ENCODE data around the gene TMEM184A.

TMEM184A gene

DNA sequence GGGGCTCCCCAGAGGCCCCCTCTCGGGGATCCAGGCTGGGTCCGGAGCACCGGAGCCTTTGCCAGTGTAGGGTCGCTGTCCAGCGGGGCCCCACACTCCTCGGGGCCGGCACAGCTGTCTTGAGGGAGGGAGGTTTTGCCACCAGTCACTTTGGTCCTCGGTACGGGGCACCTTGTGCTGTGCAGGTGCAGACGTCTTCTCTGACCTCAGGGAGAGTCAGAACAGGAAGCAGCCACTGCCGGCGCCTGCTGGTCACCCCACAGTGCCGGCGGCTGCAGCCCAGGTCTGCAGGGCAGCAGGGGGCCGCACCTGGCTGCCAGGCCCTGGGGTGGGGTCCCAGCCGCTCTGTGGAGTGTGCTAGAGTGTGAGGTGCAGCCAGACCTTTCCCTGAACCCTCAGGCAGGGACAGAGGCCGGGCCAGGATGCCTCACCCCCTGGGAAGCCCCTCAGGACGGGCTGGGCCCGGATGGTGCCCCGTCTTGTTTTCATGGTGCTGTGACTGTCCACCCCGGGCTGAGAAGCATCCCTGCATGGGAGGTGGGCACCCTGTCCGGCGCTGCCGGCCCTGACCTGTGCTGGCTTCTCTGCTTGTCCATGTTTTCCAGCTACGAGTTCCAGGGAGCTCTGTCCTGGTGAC is 17.3 kb downstream of the TMEM184A start:
- no peak for DNase-seq

DNA sequence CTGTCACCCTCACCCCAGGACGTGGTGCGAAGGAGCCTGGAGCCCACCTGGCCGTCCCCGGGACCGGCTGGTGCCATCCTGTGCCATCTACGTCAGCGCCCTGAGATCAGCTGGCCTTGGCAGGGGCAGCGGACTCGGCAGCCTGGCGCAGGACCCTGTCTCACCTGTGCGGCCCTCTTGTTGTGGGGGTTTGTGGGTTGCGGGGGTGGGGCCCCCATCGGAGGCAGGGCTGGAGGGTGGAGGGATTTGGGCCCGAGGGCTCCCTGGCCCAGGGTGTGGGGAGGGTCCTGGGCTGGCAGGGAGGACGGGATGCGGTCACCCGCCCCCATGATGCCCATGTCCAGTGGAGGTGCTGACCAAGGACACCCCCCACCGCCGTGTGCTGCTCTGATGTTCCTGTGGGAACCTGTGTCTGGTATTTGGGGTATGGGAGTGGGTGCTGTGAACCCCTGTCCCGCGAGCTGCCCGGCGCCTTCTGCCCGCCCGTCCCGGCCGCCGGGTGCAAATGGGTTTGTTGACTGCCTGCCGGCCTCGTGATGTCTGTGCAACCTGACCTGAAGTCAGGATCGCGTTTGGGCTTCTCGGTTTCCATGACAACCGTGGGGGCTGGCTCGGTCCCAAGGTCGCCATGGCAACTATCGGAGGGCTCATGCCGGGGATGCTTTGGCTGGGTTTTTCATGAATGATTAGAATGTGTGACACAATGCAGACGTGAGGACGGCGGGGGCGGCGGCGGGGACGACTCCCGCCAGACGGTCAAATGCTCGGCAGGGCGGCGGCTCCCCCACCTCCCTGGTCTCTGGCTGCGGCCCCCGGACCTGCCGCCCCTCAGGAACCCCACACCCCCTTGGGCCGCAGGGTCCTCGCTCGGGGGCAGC is 18.2 kb downstream of the TMEM184A start:
- DNase-seq: no peak

DNA sequence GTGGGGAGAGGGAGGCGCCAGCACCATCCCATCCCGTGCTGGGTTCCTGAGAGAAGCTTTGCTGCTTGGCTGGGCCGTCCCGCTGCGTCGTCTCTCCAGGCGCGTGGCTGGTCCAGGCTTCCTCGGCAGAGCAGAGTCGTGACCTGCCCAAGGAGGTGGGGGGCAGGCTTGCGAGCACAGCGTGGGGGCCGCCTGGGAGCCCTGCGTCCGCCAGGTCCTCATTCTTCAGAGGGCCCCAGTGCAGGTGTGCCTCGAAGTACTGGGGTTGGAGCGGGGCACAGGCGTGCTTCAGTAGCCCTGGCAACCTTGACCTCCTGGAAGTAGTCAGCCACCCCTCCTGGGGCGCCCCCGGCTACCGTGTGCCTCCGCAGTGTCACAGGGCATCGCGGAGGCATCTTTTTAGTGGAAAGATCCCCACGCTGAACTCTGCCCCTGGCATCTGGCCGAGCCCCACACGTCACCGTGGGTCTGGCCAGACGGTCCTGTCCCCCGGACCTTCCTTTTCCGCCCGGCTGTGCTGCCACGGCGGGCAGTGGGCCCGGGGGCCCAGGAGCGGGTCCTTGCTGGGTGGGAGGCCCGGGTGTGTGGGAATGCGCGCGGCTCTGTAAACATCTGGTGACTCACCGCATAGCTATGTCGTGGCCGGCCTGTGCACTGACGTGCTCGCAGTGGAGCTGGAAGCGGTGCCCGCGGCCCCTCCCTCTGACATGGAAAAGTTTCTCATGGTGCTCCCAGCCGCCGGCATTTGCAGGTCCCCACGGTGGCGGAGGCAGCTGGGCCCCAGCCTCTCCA is 19.1 kb downstream of the TMEM184A start:
- DNase-seq: no peak

DNA sequence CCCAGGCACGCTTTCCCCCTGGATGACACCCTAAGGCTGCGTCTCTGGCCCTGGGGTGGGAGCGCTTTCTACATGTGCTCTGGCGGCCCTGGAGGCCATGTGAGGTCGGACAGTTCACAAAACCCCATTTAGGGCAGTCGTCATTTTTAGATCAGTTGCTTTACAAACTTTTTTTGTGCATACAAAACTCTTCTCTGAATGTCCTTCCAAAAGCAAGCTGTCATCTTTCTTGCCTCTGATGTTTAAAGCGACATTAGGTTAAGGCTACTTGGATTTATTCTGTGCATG is 19.6 kb downstream of the TMEM184A start:
- no peak for DNase-seq

DNA sequence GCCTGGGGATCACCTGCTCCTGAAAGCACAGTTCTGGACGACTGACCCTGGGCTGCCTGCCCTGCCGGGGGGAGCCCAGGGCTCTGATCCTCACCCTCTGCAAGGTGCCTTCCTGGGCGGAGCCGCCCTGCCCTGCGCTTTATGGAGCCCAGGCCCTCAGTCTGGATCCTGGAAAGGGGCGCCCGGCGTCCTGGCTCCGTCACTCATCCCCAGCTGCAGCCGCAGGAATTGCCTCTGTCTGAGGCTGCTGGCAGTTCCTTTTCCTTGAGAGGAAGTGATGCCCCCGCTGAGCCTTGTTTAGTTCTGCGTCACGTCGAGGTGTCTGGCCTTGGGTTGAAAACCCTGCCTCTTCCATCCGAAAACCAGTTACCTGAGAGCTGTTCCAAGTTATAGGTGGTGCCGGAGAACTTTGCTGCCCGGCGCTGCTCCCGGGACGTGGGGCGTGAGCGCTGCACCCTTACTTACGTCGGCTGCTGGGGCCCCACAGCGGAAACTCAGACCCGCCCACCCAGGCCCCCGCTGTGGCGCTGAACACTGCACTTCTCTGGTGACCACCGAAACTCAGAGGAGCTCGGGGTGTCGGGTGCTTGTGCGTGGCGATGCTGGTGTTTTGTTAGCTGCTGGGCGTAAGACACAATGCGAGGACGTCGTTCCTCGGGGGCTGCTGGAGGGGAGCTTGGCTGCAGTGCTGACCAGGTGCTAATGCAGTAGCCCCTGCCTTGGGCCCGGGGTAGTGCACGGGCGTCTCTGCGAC is 20.1 kb downstream of the TMEM184A start:
- DNase-seq: no peak

DNA sequence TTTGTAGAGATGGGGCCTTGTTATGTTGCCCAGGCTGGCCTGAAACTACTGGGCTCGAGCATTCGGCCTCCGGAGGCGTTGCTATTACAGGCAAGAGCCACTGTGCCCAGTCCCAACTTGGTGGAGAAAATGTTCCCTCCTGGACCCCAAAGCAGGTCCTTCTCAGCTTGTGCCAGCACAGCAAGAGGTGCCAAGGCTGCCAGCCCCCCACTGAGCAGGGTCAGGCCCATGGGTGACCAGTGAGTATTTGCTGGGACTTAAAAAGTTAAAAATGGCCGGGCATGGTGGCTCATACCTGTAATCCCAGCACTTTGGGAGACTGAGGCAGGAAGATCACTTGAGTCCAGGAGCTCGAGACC is 20.9 kb downstream of the TMEM184A start:
- no peak for DNase-seq

DNA sequence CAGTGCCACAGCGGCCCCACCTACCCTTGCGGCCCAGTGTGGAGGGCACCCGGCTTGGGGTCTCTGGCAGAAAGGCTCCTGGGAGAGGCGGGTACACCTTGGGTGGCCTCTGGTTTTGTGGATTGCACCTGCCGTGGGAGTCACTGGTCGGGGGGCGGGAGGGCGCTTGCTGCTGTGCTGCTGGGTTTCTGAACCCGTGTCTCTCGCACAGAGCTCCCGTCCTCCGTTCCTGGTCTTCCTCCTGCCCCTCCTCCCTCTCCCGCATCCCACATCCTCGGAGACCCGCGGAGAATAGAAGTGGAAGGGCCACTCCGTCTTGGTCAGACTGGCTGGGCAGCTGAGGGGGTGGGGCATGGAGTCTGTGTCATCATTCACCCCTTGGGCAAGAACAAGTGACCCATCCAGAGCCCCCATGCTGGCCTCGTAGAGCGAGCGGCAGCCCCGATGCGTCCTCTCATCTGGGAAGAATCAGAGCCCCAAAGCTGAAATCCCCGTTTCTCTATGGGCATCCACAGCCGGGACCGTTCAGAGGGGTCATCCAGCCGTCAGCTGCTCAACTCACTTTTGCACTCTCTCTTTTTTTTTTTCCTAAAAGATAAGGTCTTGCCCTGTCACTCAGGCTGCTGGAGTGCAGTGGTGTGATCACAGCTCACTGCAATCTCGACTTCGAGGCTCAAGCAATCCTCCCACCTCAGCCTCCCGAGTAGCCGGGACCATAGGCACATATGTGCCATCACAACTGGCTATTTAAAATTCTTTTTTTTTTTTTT is 21.5 kb downstream of the TMEM184A start:
- DNase-seq: no peak

DNA sequence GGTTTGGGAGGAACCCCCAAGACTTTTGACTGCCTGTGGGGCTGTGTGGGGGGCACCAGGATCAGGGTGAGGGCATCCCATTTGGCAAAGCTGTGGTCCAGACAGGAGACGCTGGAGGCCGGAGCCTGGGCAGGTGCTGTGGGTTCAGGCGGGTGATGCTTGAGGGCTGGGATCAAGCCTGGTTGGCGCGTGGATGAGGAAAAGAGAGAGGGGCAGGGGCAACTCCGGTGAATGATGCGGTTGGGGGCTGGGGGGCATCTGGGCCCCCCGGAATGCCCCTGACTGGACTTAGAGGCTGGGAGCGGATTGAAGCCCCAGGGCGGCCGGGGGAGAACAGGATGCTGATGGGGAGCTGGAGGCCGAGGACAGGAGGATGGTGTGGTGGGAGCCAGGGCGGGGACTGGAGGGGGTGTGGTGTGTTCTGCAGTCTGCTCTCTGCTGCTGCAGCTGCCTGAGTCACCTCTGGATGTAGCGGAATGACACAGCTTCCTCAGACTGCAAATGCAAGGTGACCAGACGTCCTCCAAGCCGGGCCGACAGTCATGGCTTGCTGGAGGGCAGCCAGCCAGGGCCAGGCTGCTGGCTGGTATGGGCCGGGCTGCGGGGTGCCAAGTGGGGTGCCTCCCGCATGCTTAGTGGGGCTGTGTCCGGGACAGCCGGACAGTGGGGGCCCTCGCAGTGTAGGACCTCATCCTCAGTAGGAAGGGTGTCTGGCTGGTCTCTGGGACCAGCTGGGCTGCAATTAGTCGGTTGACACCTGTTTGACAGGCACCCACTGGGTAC is 22.3 kb downstream of the TMEM184A start:
- no peak for DNase-seq

DNA sequence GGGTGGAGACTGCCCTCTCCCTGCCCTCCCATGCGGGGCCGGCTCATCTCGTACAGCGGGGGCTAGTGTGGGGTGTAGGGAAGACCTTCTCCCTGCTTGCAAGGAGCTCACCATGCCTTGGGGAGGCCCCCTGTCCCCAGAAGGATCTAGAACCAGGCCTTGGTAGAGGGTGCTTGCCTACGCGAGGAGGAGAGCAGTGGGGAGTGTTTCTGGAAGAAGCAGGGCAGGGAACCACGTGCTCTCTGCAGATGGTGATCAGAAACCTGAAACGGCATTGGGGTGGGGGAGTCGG is 22.8 kb downstream of the TMEM184A start:
- DNase-seq: no peak

DNA sequence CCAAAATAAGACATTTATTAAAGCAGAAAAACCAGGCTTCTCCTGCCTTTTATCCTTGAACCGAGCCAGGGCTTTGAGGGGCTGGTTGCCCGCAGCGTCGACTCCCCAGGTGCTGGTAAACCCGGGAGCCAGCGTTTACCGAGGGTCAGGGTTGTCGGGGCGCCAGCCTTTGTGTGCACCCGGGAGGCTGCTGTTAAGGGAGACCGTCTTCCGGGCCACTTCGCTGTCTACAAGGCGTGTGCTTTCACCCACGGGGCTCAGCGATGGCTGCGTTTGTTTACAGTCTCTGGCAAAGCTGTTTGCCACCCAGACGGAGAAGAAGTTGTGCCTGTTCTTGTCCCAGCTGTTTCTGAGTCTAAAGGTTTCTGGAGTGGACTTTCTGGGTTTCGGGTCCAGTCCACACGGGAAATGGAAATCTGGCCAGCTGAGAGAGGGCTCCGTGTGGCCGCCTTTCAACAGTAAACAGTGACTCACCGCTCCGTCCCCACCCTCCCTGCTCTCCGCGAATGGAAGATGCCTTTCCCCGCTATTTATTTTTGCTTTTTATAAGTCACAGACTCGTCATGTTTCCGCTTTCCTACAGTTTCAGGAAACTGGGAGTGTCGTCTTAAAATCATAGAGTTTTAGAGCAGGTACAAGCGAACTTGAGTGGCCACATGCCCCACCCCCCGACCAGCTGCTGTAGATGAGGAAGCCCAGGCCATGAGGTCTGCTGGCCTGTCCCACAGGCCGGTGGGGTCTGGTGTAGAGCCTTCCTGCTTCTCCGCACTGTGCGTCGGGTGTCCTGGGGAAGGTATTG is 23.4 kb downstream of the TMEM184A start:
- DNase-seq: peak in 1 of 4 experiments; percentile 45

DNA sequence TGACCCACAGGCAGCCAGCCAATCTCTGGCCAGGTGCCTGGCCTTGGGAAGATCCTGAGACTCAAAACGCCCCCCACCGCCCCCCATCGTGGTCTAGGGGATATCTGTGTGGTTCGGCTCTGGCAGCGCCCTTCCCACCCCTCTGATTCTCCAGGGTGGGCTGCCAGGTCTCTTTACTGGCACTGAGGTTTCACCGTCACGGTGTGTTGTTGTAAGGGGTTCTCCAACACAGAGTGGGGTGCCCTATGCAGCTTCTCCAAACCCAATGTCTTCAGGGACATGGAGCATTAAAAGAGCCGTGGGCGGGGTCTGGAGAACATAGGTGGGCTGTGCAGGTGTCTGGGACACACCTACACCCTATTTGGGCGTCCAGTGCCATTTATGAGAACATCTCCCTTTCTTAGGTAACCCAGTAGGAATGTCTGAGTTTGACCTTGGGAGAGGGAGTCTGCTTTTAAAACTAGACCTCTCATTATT is 24.0 kb downstream of the TMEM184A start:
- DNase-seq: no peak

DNA sequence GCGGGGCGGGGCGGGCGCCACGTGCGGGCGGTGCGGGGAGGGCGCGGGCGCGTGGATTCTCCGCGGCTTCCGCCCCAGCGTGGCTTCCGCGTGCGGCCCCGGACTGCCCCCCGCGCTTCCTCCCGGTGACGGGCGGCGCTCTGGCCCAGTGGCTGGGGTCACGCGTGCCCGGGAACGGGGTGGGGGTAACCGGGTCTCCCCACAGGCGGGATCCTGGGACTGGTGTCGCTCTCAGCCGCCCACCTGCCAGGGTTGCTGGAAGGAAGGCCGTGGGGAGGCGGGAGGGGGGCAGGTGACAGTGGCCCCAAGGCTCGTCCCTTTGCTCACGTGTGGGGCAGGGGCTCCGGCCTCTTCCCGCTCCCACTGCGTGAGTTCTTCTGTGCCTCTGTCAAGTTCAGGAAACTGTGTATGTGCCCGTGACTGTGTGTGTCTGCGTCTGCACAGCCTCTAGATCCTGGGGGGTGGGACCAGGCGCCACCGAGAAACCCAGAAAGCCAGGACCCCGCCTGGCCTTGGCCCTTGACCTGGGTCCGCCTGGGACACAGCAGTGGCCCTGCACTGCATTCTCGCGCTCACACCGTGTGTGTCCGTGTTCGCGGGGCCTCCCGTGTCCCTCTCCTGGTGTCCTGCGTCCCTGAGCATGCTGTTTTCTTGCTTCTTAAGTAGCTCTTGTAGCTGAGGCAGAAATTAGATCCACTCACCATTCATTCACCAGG is 24.6 kb downstream of the TMEM184A start:
- DNase-seq: peak in 1 of 4 experiments; percentile 31

DNA sequence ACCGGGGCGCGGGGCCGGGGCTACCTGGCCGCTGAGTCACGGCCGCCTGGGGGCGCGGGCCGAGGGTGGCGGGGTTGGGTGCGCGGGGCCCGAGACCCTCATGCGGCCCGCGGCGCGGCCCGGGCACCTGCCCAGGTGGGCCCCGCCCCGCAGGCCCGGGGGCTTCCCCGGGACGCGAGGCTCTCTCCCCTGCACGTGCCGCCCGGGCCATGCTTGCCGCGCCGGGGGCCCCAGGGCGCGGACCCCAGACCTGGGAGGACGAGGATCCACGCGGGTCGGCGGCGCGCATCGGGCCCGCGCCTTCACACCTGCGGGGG is 25.1 kb downstream of the TMEM184A start:
- peak in 1 of 4 experiments; percentile 37 for DNase-seq

DNA sequence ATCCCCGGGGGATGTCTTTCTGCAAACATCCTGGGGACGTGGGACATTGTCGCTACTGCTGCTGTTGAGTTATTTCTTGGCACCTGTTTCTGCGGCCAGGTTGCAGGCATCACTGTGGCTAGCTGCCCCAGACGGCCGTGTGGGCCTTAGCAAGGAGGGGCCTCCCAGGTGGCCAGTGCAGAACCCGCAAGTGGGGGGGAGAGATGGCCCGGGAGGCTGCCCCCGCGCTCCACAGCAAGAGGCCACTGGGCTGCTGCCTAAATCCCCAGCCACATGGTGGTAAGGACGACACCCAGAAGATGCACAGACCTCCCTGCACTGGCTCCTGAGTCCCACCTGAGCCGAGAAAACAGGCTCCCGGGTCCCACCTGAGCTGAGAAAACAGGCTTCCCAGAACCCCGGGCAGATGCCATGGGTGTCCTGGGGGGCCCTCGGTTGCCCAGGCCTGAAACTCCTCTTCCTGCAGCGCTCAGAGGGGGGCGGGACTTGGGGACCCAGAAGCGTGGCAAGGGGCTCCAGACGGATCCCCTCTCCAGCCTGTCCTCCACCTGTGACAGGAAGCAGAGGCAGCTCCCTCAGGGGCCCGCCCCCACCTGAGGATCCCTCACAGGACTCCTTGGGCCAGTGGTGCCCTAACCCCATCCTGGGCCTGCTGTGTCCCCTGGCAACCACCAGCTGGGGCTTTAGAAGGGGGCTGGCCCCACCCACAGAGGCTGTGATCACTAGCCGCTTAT is 26.5 kb downstream of the TMEM184A start:
- no peak for DNase-seq

DNA sequence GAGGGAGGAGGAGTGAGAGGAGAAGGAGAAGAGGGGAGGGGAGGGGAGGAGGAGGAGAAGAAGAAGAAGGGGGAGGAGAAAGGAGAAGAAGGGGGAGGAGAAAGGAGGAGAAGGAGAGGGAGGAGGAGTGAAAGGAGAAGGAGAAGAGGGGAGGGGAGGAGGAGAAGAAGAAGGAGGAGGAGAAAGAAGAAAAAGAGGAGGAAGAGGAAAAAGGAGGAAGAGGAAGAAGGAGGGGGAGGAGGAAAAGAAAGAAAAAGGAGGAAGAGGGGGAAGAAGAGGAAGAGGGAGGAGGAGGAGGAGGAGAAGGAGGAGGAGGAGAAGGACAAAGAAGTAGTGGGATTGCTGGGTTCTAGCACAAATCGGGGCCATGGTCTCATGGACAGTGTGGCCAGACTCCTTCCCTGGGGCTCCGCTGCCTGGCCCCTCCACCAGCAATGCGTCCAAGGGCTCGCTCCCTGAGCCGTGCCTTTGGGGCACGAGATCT is 29.7 kb downstream of the TMEM184A start:
- no peak for DNase-seq

DNA sequence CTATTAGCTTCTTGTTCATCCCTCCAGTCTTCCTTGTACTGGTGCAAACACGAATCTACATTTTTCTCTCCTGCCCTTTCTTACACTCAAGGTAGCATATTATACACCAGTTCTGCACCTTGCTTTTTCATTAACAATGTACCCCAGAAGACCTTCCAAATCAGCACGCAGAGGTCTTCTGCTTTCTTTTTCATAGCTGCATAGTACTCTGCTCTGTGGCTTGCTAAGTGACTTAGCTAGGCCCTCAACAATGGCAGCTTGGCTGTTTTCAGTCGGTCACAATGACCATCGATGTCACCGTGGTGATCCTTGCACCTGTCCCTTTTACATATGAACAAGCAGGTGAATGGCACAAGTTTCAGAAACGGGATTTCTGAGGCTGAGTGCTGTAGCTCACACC is 30.6 kb downstream of the TMEM184A start:
- no peak for DNase-seq

DNA sequence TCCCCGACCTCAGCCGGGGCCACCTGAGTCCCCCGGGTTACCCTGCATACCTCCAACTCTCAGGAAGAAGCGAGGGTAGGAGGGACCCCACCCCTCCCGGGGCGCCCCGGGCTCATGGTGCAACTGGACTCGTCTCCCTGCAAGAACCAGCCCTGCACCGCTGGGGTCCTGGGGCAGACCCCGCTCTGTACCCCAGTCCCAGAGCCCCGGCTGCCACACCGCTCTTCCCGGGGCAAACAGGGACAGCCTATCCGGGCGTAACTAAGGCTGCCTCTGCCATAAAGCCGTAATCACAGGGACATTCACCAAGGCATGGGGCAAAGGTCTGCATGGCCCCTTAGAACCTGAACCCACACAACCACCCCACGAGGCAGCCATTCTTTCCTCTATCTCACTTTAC is 32.2 kb downstream of the TMEM184A start:
- no peak for DNase-seq

DNA sequence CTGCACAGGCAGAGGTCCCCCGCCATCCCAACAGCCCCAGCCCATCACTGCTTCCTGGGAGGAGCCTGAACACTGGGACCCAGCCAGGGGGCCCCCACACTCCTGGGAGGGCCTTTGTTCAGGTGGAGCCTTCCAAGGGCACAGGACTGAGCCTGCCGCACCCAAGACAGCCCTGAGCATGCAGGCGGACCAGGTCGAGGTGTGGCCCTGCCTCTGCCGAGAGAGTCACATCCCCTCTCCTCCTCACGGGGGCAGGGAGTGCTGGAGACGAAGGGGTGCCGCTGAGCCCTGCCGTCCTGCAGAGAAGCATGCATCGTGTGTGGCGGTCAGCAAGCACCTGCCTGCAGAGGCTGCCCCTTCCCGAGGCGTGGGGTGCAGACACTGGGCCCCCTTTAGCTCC is 32.8 kb downstream of the TMEM184A start:
- no peak for DNase-seq

DNA sequence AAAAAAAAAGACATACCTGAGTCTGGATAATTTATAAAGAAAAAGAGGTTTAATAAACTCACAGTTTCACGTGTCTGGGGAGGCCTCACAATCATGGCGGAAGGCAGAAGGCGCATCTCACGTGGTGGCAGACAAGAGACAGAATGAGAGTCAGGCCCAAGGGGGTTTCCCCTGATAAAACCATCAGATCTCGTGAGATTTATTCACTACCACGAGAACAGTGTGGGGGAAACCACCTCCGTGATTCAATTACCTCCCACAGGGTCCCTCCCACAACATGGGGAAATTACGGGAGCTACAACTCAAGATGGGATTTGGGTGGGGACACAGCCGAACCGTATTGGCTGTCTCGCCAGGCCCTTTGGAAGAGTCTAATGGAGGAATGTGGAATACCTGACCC is 34.5 kb downstream of the TMEM184A start:
- DNase-seq: no peak

All from activated CD4-positive, CD25-positive, alpha-beta regulatory T cell (primary cell).